Activated B cell treated with CpG ODN at 0.5 μM for 24 hours (primary cell): ENCODE measurements around the gene ZSWIM4. TPM values are rescaled to one million over a fixed set of nuclear protein-coding genes. Genes with fewer than 3 reads are reported as not detected.
A peak's percentile ranks its signal among the peaks of the same experiment; 100 is the strongest.

ENCODE experiments used
- ATAC-seq: fragments of 200-7000 bp; cut with Tn5 transposase; one replicate; pipeline ENCODE4 v1.10.0; 2021; ENCODE audit warnings: low read depth, mild to moderate bottlenecking, moderate library complexity
- CTCF ChIA-PET: fragments of 350-600 bp; sonication (Branson Sonifier 250); formaldehyde crosslinking; loops from one replicate; lab custom pipeline; 2021; ENCODE audit warnings: antibody characterized with exemption; lab: Charles Lee
- POLR2A ChIA-PET: fragments of 350-600 bp; sonication (Branson Sonifier 250); formaldehyde crosslinking; loops from one replicate; lab custom pipeline; 2021; ENCODE audit warnings: antibody characterized with exemption; lab: Charles Lee
- DNase-seq: peaks from one replicate; pipeline ENCODE4 v3.0.0; 2022
- H3K27ac Mint-ChIP-seq: one replicate; pipeline ENCODE4 v1.8.0; 2020; ENCODE audit warnings: mixed read lengths
- H3K27me3 Mint-ChIP-seq: one replicate; pipeline ENCODE4 v1.8.0; 2021; ENCODE audit warnings: mixed read lengths
- H3K36me3 Mint-ChIP-seq: one replicate; pipeline ENCODE4 v1.8.0; 2021; ENCODE audit warnings: low read depth, mixed read lengths
- H3K4me1 Mint-ChIP-seq: one replicate; pipeline ENCODE4 v1.8.0; 2021; ENCODE audit warnings: mixed read lengths
- H3K4me3 Mint-ChIP-seq: one replicate; pipeline ENCODE4 v1.8.0; 2020; ENCODE audit warnings: mild to moderate bottlenecking, mixed read lengths
- H3K9me3 Mint-ChIP-seq: one replicate; pipeline ENCODE4 v1.8.0; 2020; ENCODE audit warnings: mixed read lengths
- CTCF ChIP-seq: fragments of 200-600 bp; IDR thresholded peaks from one replicate; pipeline ENCODE4 v1.8.0; 2022; ENCODE audit warnings: antibody characterized with exemption, mild to moderate bottlenecking
- intact Hi-C: fragments of 100-400 bp; cut with micrococcal nuclease; formaldehyde crosslinking; loops from one replicate; pipeline ENCODE4 v1.15.1; 2024
- total RNA-seq: library from RNA; stranded (reverse); gene quantifications from 2 replicates; pipeline ENCODE4 v1.2.3, GENCODE V29; 2022

Gene ZSWIM4
- total RNA-seq, 1 donor from 2014 or later = 11.2 TPM

DNA sequence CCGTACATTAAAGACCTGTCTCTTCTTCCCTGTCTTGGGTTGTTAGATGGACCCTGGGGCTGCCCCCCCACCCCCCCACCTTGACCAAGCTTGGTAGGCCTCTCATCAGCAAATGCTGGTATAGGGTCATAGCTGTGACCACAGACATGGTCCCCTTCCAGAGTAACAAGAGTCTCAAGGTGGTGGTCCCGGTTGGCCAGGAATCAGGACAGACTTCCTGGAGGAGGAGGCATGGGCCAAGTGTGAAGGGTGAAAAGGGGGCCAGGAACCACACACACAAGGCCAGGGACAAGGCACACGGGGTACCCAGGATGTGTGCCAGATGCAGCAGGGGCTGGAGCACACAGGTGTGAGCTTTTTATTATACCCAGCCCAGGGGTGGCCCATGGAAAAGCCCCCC is 32.0 kb upstream of the ZSWIM4 start:
- Mint-ChIP-seq H3K27me3 (no peaks in the 10 kb centered on the region), H3K4me1 (peaks cover 16% of the 10 kb centered on the region), H3K9me3 (no peaks in the 10 kb centered on the region), H3K36me3 (peaks cover 35% of the 10 kb centered on the region), H3K27ac (no peak overlapping the region), H3K4me3 (peak overlapping the region; percentile 74)
- intact Hi-C loops = no loop called here
- TF ChIP-seq CTCF = no peak
- ATAC-seq (no peak), DNase-seq (no peak)
- POLR2A ChIA-PET = interaction anchor here (0.6 to 3.2 kb wide), 4 partner anchors 11 to 619 kb away, joined by 3 to 19 read pairs (median 8); partner anchors contain the start of genes ADGRE5 and C19orf53
- CTCF ChIA-PET = no interaction called here

DNA sequence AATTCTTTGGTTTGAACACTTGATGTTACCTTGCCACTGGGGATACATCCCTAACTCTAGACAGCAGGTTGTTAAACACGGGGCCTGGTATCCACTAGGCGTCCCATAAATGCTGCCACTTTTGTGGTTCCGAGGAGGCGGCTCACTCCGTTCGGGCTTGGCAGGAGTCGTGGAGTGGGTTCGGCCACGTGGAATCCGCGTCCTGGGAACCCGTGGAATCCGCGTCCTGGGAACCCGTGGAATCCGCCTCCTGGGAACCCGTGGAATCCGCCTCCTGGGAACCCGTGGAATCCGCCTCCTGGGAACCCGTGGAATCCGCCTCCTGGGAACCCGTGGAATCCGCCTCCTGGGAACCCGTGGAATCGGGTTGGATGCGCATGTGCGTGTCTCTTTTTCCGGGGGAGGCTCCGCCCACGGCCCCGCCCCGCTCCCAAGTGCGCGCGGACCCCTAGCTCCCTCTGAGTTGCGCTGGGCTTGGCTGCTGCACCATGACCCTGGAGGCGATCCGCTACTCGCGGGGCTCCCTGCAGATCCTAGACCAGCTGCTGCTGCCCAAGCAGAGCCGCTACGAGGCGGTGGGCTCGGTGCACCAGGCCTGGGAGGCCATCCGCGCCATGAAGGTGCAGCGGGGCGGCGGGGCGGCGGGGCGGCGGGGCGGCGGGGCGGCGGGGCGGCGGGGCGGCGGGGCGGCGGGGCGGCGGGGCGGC is 31.0 kb upstream of the ZSWIM4 start, which contains the start of gene MRI1:
Gene MRI1, plus strand, starts transcription at position 422 of the 707 bp plus-strand sequence. Its CDS starts 67 bp downstream, at position 489.
- no peak for TF ChIP-seq CTCF
- ChIA-PET POLR2A (interaction anchor here (0.9 to 3.2 kb wide), 8 partner anchors 10 to 142 kb away, joined by 3 to 19 read pairs (median 4); partner anchors contain the start of genes C19orf53, CC2D1A and ZSWIM4), CTCF (interaction anchor here (0.7 to 1.1 kb wide), 4 partner anchors 34 to 307 kb away, joined by 3 to 4 read pairs (median 4); no protein-coding TSS in a partner anchor)
- Mint-ChIP-seq H3K36me3 (peaks cover 29% of the 10 kb centered on the region), H3K4me3 (peak within 1 kb of the TSS; percentile 86), H3K27ac (peak within 1 kb of the TSS; percentile 70), H3K27me3 (no peaks in the 10 kb centered on the region), H3K9me3 (no peaks in the 10 kb centered on the region), H3K4me1 (peaks cover 16% of the 10 kb centered on the region)
- ATAC-seq (peak; percentile 84), DNase-seq (peak; percentile 70)
- intact Hi-C loops = loop anchor here (1.0 kb wide), 2 partner anchors 10 to 31 kb away; partner anchors contain the start of genes C19orf53 and ZSWIM4

DNA sequence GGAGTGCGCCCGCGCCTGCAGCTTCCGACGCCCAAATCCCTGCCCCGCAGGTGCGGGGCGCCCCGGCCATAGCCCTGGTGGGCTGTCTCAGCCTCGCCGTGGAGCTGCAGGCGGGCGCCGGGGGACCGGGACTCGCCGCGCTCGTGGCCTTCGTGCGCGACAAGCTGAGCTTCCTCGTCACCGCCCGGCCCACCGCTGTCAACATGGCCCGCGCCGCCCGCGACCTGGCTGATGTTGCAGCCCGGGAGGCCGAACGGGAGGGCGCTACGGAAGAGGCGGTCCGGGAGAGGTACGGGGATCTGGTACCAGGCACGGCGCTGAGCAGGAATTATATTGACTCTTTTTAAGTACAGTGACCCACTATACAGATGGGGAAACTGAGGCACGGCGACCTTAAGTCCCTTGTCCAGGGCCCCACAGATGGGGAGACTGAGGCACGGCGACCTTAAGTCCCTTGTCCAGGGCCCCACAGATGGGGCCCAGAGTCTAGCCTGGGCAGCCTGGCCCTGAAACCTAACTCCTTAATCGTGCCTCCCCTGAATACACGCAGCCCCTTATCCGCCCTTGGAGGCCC is 30.3 kb upstream of the ZSWIM4 start:
- DNase-seq (peak; percentile 37), ATAC-seq (peak; percentile 53)
- TF ChIP-seq CTCF = no peak
- peak overlapping the region; percentile 79 for H3K4me3 Mint-ChIP-seq
- ChIA-PET CTCF (interaction anchor here (0.5 to 1.1 kb wide), 5 partner anchors 20 to 307 kb away, joined by 3 to 4 read pairs (median 4); no protein-coding TSS in a partner anchor), POLR2A (interaction anchor here (0.9 to 3.2 kb wide), 8 partner anchors 9 to 142 kb away, joined by 3 to 19 read pairs (median 4); partner anchors contain the start of genes C19orf53, CC2D1A and ZSWIM4)
- H3K27ac Mint-ChIP-seq = no peak overlapping the region
- no peaks in the 10 kb centered on the region for H3K27me3 Mint-ChIP-seq
- intact Hi-C loops = loop anchor here (1.0 kb wide), 2 partner anchors 9 to 30 kb away; partner anchors contain the start of genes C19orf53 and ZSWIM4
- peaks cover 16% of the 10 kb centered on the region for H3K4me1 Mint-ChIP-seq
- H3K36me3 Mint-ChIP-seq = peaks cover 29% of the 10 kb centered on the region
- no peaks in the 10 kb centered on the region for H3K9me3 Mint-ChIP-seq

DNA sequence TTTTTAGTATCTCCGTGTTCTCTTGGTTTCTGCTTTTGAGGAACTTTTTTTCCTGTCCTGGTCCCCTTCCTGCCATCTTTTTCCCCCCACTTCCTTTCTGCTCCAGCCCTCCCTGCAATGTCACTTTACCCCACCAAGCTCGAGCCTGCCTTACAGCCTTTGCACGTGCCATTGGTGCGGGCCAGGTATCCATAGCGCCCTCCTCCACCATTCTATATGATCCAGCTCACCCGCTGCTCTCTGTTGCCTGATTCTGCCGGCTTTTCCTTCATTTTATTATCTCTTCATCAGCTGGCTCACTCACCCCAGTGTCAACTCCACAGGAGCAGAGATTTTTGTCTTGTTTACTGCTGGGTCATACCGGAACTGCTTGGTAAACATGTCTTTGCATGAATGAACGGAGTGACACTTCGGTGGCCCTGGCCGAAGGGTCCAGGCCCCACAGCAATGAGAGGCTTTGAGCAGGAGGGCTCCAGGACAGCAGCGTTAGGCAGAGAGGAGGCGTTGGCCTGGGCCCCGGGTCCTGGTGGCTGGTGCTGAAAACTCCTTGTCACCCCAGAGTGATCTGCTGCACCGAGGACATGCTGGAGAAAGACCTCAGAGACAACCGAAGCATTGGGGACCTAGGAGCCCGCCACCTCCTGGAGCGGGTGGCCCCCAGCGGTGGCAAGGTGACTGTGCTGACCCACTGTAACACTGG is 29.7 kb upstream of the ZSWIM4 start:
- Mint-ChIP-seq H3K27ac (peak overlapping the region; percentile 47), H3K4me1 (peaks cover 16% of the 10 kb centered on the region), H3K9me3 (no peaks in the 10 kb centered on the region), H3K4me3 (peak overlapping the region; percentile 79), H3K27me3 (no peaks in the 10 kb centered on the region), H3K36me3 (peaks cover 31% of the 10 kb centered on the region)
- intact Hi-C loops = no loop called here
- ChIA-PET POLR2A (interaction anchor here (0.9 to 3.2 kb wide), 6 partner anchors 9 to 97 kb away, joined by 3 to 19 read pairs (median 5); partner anchors contain the start of genes C19orf53 and ZSWIM4), CTCF (interaction anchor here (0.5 to 1.1 kb wide), 2 partner anchors 20 to 97 kb away, joined by 4 read pairs; no protein-coding TSS in a partner anchor)
- TF ChIP-seq CTCF = no peak
- ATAC-seq (no peak), DNase-seq (no peak)
